ENCODE measurements around the gene AUTS2. TPM values are rescaled to one million over a fixed set of nuclear protein-coding genes. Genes with fewer than 3 reads are reported as not detected.
"Not testable (repeated sequence)": the region's sequence is repeated elsewhere in the genome, so short reads cannot be mapped to it uniquely, and the experiment has no call there.

AUTS2 gene
- total RNA-seq, 1 donor from 2014 or later, result 5.2 TPM

DNA sequence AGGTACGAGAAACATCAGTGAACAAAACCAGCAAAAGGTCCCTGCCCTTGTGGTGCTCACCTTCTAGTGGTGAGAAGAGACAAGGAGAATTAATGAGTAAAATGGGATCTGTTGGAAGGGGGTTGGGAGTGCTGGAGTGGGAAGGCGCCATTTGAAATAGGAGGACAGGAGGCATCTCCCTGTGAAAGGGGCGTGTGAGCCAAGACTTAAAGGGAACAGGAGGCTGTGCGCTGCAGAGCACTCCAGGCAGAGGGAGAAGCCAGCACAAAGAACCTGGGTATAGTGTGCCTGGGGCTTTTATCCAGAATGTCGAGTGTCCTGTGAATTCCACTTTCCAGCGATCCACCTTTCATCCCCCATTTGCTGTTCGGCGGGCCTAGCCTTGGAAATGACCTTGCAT is 1035.8 kb downstream of the AUTS2 start:
- intact Hi-C loops (cut with DNase I), result no loop called here
- ATAC-seq (ENCODE audit: poor library complexity) (no peak), DNase-seq (no peak)

GRCh38 chr7:70634610-70635068 is 1036.4 kb downstream of the AUTS2 start:
- intact Hi-C loops (cut with DNase I), result no loop called here
- DNase-seq (no peak), ATAC-seq (ENCODE audit: poor library complexity) (no peak)

- intact Hi-C loops (cut with DNase I), result no loop called here
- ATAC-seq (ENCODE audit: poor library complexity) (no peak), DNase-seq (no peak)
These were observed 1037.4 kb downstream of the AUTS2 start for GRCh38 chr7:70635633-70636032.

- ATAC-seq (ENCODE audit: poor library complexity), result no peak
- intact Hi-C loops (cut with DNase I), result no loop called here
- no peak for DNase-seq
These were observed 1037.9 kb downstream of the AUTS2 start for GRCh38 chr7:70636169-70636568.

- ATAC-seq (ENCODE audit: poor library complexity) (no peak), DNase-seq (no peak)
- intact Hi-C loops (cut with DNase I), result no loop called here
These were observed 1039.5 kb downstream of the AUTS2 start for GRCh38 chr7:70637726-70638125.

GRCh38 chr7:70638158-70639107 is 1040.2 kb downstream of the AUTS2 start:
- ATAC-seq (ENCODE audit: poor library complexity) (no peak), DNase-seq (no peak)
- intact Hi-C loops (cut with DNase I), result no loop called here

DNA sequence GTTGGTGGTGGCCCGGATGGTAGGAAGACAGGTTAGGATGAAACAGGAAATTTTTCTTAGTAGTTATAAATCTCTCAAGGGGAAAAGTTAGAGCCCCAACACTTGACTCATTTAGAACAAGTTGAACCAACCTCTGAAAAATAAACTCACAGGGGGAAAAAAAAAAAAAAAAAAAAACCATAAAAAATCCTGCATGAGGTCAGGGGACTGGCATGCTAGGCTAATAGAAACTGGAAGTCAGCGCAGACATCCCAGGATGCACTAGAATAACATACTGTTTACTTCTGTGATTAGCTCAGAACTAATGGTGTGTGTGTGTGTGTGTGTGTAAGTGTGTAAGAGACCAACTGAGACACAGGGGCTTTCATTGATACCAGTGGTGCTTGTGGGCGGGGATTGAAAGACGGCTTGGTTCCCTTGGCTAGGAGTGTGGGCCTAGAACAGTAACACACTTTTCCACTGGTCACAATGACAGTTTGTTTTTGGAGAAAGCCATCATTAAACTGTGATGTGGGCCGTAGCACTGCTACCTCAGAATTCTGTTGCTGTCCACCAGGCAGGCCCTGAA is 1042.1 kb downstream of the AUTS2 start:
- intact Hi-C loops (cut with DNase I), result no loop called here
- DNase-seq, result no peak
- no peak for ATAC-seq (ENCODE audit: poor library complexity)

DNA sequence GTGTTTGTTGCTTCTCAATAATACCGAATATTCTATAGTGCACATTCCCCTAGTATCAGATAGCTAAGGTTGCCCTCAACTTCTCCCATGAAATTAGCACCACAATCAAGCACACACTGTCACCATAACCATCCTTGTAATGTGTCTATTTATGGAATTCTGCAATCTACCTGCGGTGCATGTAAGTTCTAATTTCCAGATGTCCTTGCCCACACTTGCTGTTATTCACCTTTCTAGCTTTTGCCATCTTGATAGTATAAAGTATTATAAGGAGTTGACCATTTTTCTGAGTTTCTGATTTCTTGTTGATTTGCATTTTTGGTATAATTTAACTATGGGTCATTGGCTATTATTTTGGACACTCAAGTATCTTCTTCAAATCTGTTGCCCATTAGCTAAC is 1043.6 kb downstream of the AUTS2 start:
- no peak for DNase-seq
- intact Hi-C loops (cut with DNase I), result no loop called here
- ATAC-seq (ENCODE audit: poor library complexity), result no peak

GRCh38 chr7:70645279-70645678 is 1047.0 kb downstream of the AUTS2 start:
- DNase-seq (no peak), ATAC-seq (ENCODE audit: poor library complexity) (no peak)
- intact Hi-C loops (cut with DNase I), result no loop called here

- intact Hi-C loops (cut with DNase I), result no loop called here
- no peak for ATAC-seq (ENCODE audit: poor library complexity)
- no peak for DNase-seq
These were observed 1047.6 kb downstream of the AUTS2 start for GRCh38 chr7:70645876-70646351.

DNA sequence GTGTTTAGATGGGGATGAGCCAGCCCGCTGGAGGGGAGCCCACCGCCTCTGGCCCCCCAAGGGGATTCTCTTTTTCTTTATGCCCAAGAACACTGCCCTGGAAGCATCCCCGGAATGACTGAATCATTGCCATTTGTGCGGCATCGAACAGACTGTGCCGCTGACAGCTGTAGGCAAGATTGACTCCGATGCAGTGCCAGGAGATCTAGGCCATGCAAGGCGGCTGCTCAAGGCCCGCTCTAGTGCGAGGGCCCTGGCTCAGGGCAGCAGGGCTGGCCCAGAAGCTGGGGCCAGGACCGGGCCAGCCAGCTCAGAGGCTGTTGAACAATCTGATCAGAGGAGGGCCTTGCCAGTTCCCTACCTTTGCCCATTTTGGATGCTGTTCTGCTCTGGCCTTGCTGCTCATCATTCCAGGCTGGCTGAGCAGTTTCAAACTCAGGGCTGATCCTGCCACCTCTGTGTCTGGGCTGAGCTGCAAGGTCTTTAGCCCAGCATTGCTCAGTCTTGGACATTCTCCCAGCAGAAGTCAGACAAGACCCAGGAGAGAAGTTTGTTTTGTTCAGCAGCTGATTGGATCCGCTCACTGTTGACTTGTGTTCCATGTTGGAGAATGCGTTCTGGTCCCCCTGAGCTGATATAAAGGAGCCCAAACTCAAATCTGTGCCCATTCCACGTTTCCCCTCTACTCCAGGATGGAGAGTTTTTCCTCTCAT is 1048.4 kb downstream of the AUTS2 start:
- ATAC-seq (ENCODE audit: poor library complexity), result no peak
- intact Hi-C loops (cut with DNase I), result no loop called here
- DNase-seq, result no peak

DNA sequence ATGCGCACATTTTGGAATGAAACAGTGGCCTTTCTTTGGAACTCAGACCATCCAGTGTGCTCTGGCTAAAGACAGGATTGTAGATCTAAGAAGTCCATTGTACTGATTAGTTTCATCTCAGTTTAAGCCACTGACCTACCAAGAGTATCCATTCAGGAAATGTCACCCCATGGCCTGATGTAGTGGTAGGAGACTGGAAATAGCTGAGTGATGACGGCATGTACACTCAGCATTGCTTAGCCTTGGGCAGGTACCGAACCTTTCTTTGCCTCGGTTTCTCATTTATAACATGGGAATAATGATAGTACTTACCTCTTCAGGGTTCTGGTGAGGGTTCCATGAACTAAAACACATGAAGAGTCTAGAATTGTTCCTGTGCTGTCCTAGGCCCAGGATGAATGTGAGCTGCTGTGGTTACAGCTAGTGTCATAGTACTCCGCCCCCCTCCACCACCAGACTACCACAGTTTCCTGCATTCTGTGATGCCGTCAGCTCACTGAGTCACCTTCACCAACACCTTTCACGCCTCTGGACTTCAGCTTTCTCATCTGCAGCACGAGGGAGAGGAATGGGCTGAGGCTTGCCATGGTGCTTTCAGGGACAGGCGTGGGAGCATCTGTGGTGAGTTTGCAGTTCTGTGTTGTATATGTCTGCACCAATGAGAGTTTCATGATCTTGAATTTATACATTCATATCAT is 1049.7 kb downstream of the AUTS2 start:
- ATAC-seq (ENCODE audit: poor library complexity), result no peak
- DNase-seq, result no peak
- intact Hi-C loops (cut with DNase I), result no loop called here

- intact Hi-C loops (cut with DNase I); ATAC-seq (ENCODE audit: poor library complexity); DNase-seq: not testable (repeated sequence)
These were observed 1050.2 kb downstream of the AUTS2 start for GRCh38 chr7:70648499-70648861.

DNA sequence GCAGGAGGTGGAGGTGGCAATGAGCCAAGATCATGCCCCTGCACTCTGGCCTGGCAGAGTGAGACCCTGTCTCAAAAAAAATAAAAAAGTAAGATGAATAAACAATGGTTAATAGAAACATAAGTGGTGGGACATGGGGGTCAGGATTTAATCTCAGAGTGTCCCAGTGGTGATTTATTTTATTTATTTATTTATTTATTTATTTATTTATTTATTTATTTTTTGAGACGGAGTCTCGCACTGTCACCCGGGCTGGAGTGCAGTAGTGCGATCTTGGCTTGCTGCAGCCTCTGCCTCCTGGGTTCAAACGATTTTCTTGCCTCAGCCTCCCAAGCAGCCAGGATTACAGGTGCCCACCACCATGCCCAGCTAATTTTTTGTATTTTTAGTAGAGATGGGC is 1051.0 kb downstream of the AUTS2 start:
- ATAC-seq (ENCODE audit: poor library complexity) (no peak), DNase-seq (no peak)
- intact Hi-C loops (cut with DNase I), result no loop called here

DNA sequence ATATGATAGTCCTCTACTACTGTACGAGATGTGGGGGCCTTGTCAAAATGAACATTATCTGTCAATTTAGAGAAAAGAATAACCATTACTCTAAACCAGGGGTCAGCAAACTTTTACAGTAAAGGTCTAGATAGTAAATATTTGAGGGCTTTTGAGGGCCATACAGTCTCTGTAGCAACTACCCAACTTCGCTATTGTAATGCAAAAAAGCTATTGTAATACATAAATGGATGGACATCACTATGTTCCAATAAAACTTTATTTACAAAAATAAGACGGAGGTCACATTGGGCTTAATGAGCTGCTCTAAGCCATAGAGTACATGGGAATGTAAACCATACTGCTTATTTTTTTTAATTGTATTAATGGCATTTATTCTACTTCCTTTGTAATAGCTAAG is 1055.9 kb downstream of the AUTS2 start:
- intact Hi-C loops (cut with DNase I), result no loop called here
- ATAC-seq (ENCODE audit: poor library complexity) (no peak), DNase-seq (no peak)

- DNase-seq (peak; percentile 73), ATAC-seq (ENCODE audit: poor library complexity) (peak; percentile 93)
- intact Hi-C loops (cut with DNase I), result no loop called here
These were observed 1056.7 kb downstream of the AUTS2 start for GRCh38 chr7:70654979-70655378.

GRCh38 chr7:70655694-70656093 is 1057.4 kb downstream of the AUTS2 start:
- intact Hi-C loops (cut with DNase I), result no loop called here
- ATAC-seq (ENCODE audit: poor library complexity) (no peak), DNase-seq (no peak)

DNA sequence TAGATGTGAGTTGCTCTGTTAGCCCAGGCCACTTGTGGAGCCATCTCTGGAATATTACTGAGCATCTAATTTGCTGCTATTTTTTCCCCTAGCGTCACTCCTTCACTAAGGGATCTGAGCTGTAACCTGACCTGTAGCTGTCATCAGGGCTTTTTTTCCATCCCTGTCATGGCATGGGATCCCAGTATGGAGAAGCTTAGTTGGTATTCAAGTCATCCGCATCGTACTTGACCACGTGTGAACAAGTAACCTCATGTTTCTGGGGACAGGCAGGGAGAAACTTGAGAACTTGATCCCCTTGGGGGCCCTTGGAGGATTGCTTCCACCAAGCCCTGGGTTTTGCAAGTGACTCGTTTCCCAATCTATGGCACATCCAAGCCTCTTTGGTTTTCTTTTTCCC is 1059.3 kb downstream of the AUTS2 start:
- intact Hi-C loops (cut with DNase I), result no loop called here
- ATAC-seq (ENCODE audit: poor library complexity) (peak; percentile 21), DNase-seq (no peak)
